GM12873 (cell line): ENCODE data around the gene MAGOH.

Source experiments
- TF ChIP-seq, protein P1 (sequence below): IDR thresholded peaks from 2 replicates; pipeline ENCODE4 v1.5.1; 2012; ENCODE audit warnings: low read depth, mild to moderate bottlenecking, moderate library complexity, low read length, control low read depth; ENCODE audit not compliant: insufficient read depth; ENCODE audit errors: missing control alignments

The MAGOH gene

DNA sequence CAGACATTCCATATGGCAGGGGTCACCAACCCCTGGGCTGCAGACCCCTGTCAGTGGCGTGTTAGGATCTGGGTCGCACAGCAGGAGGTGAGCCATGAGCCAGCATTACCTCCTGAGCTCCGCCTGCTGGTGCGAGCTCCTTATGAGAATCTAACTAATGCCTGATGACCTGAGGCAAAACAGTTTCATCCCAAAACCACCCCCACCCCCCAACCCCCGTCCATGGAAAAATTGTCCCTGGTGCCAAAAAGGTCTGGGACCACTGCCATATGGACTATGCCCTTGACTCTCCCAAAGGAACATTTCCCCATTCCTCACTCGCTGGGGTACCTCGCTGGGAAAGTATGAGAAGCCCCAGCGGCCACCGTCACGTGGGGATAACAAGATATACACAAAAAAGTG lies 48.1 kb downstream of the MAGOH start:
- TF ChIP-seq, protein P1, sequence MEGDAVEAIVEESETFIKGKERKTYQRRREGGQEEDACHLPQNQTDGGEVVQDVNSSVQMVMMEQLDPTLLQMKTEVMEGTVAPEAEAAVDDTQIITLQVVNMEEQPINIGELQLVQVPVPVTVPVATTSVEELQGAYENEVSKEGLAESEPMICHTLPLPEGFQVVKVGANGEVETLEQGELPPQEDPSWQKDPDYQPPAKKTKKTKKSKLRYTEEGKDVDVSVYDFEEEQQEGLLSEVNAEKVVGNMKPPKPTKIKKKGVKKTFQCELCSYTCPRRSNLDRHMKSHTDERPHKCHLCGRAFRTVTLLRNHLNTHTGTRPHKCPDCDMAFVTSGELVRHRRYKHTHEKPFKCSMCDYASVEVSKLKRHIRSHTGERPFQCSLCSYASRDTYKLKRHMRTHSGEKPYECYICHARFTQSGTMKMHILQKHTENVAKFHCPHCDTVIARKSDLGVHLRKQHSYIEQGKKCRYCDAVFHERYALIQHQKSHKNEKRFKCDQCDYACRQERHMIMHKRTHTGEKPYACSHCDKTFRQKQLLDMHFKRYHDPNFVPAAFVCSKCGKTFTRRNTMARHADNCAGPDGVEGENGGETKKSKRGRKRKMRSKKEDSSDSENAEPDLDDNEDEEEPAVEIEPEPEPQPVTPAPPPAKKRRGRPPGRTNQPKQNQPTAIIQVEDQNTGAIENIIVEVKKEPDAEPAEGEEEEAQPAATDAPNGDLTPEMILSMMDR = no peak

DNA sequence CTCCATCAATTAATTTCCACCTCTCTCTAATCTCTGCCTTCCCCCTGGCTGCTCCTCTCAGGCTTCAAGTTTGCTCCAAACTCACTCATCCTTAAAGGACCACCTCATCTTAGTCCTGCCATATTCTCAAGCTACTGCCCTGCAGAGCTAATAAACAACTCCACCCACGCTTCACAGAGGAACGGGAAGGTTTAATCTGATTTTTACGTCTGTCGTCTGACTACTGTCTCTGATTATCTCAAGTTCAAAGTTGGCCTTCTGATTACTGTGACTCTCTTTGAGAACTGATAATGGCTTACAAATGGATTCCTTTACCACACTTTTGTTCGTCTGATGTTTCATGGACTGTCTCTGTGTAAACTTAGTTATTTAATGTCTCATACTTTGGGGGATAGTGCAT lies 49.3 kb downstream of the MAGOH start:
- TF ChIP-seq, protein P1 = no peak

DNA sequence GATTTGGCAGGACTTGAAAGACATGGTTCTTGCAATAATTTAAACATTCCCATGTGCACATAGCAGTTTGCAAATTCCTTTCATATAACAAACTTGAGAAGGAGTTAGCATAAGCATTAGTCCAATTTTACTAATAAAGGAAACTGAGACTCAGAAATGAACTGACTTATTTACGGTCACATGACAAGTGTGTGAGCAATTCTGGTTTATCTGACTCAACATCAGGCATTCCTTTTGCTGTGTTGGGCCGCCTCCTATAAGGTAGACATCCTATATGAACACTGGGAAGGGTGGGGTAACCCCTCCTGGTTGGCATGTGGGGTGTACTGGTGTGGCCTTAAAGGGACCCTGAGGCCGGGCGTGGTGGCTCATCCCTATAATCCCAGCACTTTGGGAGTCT lies 50.2 kb downstream of the MAGOH start:
- TF ChIP-seq, protein P1 = no peak

DNA sequence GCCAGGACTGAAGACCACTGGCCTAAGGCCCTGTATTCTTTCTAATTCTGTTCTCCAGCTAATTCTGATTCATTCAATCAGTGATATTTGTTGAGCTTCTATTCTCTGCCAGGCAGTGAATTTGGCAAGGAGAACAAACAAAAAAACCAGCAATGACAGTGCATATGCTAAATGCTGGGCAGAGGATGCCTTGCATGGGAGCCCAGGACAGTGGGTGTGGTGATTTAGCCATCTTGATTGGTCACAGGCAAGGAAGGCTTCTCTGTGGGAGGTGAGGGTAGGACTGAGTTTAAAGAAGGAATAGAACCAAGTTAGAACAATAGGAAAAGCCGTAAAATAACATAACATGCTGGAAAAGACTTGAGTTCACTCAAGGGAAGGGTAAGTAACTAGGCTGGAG lies 50.9 kb downstream of the MAGOH start:
- TF ChIP-seq, protein P1 = no peak

DNA sequence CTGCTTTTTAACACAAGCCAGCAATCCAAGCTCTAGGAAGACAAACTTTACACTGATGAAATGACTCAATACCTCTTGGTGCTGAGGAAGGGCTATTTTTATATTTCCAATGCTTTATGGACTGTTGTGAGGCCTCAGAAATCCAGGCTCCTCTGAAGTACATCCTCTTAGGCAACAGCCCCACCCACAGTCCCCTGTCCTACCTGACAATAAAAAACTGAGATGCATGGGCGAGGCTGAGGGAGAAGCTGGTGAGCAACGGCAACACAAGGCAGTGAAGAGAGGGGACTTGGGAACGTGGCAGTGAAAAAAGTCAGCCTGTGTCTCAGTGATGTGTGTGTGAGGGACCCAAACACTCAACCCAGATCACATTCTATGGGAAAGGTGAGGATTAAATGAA lies 51.8 kb downstream of the MAGOH start:
- TF ChIP-seq, protein P1 = no peak

DNA sequence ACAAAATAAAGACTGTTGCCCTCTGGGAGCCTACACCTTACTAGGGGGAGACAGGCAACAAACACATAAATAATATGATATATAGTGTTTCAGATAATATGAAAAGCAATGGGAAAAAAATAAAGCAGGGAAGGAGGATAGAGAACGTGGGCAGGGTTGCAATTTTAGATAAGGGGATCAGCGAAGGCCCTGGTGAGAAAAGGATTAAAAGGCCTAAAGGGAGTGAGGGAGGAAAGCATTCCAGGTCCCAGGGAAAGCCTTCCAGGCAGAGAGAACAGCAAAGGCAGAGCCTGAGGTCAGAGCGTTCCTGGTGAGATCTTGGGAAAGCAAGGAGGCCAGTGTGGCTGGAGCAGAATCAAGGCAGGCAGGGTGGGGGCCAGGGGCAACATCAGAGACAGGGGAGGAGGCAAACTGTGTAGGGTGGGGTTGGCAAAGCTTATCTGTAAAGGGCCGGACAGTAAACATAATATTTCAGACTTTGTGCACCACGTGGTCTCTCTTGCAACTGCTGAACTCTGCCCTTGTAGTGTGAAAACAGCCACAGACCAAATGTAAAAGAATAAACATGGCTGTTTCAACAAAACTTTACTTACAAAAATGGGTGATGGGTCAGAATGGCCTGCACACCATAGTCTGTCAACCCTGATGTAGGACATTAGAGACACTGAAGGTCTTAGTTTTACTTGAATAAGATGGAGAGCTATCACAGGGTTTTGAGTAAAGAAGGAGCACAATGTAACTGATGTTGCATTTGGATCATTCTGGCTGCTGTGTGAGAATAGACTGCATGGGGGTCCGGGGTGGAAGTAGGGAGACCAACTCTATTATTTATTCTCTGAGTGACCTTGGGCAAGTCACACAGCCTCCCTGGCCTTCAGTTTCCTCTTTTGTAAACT lies 55.0 kb downstream of the MAGOH start:
- TF ChIP-seq, protein P1 = no peak

DNA sequence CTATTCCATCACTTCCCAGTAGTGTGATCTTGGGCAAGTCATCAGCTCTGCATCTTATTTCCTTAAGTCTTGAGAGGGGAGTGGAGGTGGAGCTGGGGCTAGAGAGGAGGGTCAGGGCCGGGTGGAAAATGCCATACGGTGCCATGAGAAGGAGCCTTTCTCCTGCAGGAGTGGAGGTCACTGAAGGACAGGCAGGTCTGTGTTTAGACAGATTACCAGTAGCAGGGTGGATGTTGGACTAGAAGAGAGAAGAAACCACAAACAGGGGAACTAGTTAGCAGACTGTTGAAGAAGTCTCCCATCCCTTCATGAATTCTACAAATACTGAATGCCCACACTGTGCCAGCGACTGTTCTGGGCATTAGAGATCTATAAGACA lies 55.6 kb downstream of the MAGOH start:
- TF ChIP-seq, protein P1 = no peak
